HepG2 (cell line): ENCODE measurements around the gene LRRC53. TPM values are rescaled to one million over a fixed set of nuclear protein-coding genes. Genes with fewer than 3 reads are reported as not detected.

Experiments
- ATAC-seq: fragments of 200-7000 bp; cut with Tn5 transposase; 3 replicates; pipeline ENCODE4 v1.9.1; 2020; ENCODE audit warnings: mild to moderate bottlenecking, moderate library complexity
- BruUV-seq: library from RNA; stranded (reverse); fragments of 400-500 nt; replicated peaks from 2 replicates; lab custom pipeline; 2021; lab: Mats Ljungman, UMichigan
- CTCF ChIA-PET: fragments of 300-600 bp; formaldehyde crosslinking; extraction: SDS; loops from one replicate; lab custom pipeline; 2021; ENCODE audit warnings: low total read pairs, inconsistent platforms, low intra/inter-chr PET ratio; lab: Yijun Ruan, JAX
- POLR2A ChIA-PET: fragments of 350-600 bp; sonication (Branson Sonifier 250); formaldehyde crosslinking; loops from one replicate; lab custom pipeline; 2020; ENCODE audit warnings: antibody characterized with exemption, inconsistent platforms; lab: Yijun Ruan, JAX
- DNase-seq: peaks from one replicate; pipeline ENCODE4 v3.0.0-alpha.2; 2015; ENCODE audit warnings: low spot score
- FAIRE-seq: peaks from 3 replicates; lab custom pipeline; 2011; peaks lifted over from hg19 to GRCh38; lab: Jason Lieb, UNC
- H2AFZ ChIP-seq: one replicate; pipeline ENCODE4 v1.6.1; 2011; ENCODE audit warnings: low read length, inconsistent platforms
- H3K27ac ChIP-seq: fragments of 300-600 bp; 3 replicates; pipeline ENCODE4 v1.8.0; 2011; ENCODE audit warnings: mixed run types, mild to moderate bottlenecking, mixed read lengths, low read length, inconsistent platforms; ENCODE audit not compliant: insufficient read depth; ENCODE audit errors: extremely low read length
- H3K27me3 ChIP-seq, 2 experiments: fragments of 200-600 bp in 1 of 2; 2 replicates in 1 of 2; 3 replicates in 1 of 2; pipeline versions ENCODE4 v1.6.0 to v1.8.0; 2011; ENCODE audit warnings: low read length in 2 of 2, mild to moderate bottlenecking in 2 of 2, moderate library complexity in 2 of 2, inconsistent platforms in 1 of 2; ENCODE audit not compliant: insufficient read depth in 2 of 2, control insufficient read depth in 1 of 2
- H3K36me3 ChIP-seq, 2 experiments: fragments of 200-600 bp in 1 of 2; replicated peaks in 1 of 2; 2 replicates in 1 of 2; 3 replicates in 1 of 2; pipeline versions ENCODE4 v1.5.1 to v1.8.0; 2011; ENCODE audit warnings: low read length in 2 of 2, inconsistent platforms in 1 of 2; ENCODE audit not compliant: insufficient read depth in 2 of 2, control insufficient read depth in 1 of 2
- H3K4me1 ChIP-seq: 2 replicates; pipeline ENCODE4 v1.5.1; 2012; ENCODE audit warnings: low read length, inconsistent platforms; ENCODE audit not compliant: insufficient read depth
- H3K4me2 ChIP-seq: 2 replicates; pipeline ENCODE4 v1.6.0; 2011; ENCODE audit warnings: low read depth, low read length, inconsistent platforms
- H3K4me3 ChIP-seq, 3 experiments: fragments of 200-600 bp in 1 of 3; sonication (generic), shearing (Covaris generic) in 1 of 3; replicated peaks in 1 of 3; 2 replicates each; pipeline ENCODE4 v1.5.1; 2011 to 2016; ENCODE audit warnings: low read length in 3 of 3, inconsistent platforms in 2 of 3, low read depth in 2 of 3, mild to moderate bottlenecking in 2 of 3, control low read depth in 1 of 3, mixed read lengths in 1 of 3; ENCODE audit not compliant: insufficient read depth in 1 of 3
- H3K79me2 ChIP-seq: one replicate; pipeline ENCODE4 v1.6.1; 2011; ENCODE audit warnings: low read length, inconsistent platforms; ENCODE audit not compliant: insufficient read depth
- H3K9ac ChIP-seq: 2 replicates; pipeline ENCODE4 v1.6.0; 2011; ENCODE audit warnings: mild to moderate bottlenecking, low read depth, low read length, inconsistent platforms; ENCODE audit not compliant: insufficient read depth
- H3K9me3 ChIP-seq: 2 replicates; pipeline ENCODE4 v1.5.1; 2012; ENCODE audit warnings: mild to moderate bottlenecking, low read length
- H4K20me1 ChIP-seq: 2 replicates; pipeline ENCODE4 v1.6.0; 2011; ENCODE audit warnings: inconsistent platforms, mild to moderate bottlenecking, low read length, moderate library complexity; ENCODE audit not compliant: insufficient read depth
- E2F2 ChIP-seq: sonication (generic); formaldehyde crosslinking; IDR thresholded peaks from 2 replicates; pipeline ENCODE4 v1.4.0; 2020; ENCODE audit warnings: missing genetic modification reagents, borderline replicate concordance
- MED13 ChIP-seq: sonication (generic); formaldehyde crosslinking; IDR thresholded peaks from 2 replicates; pipeline ENCODE4 v1.5.0; 2020; ENCODE audit warnings: missing genetic modification reagents
- ZNF18 ChIP-seq: sonication (generic); formaldehyde crosslinking; IDR thresholded peaks from 2 replicates; pipeline ENCODE4 v1.8.0; 2022; ENCODE audit warnings: mild to moderate bottlenecking, missing genetic modification reagents; ENCODE audit not compliant: insufficient replicate concordance
- ZNF543 ChIP-seq: sonication (generic); formaldehyde crosslinking; IDR thresholded peaks from 2 replicates; pipeline ENCODE4 v1.4.0; 2020; ENCODE audit warnings: mild to moderate bottlenecking, missing genetic modification reagents
- ZNF597 ChIP-seq: sonication (generic); formaldehyde crosslinking; IDR thresholded peaks from 2 replicates; pipeline ENCODE4 v1.5.0; 2020; ENCODE audit warnings: missing genetic modification reagents
- WGBS: methylation state at CpG from one replicate; pipeline ENCODE4 v1.1.6; 2017; ENCODE audit warnings: low lambda C conversion rate; 5-methylcytosine and 5-hydroxymethylcytosine counted together
- in situ Hi-C: cut with HindIII; loops from 2 replicates; pipeline ENCODE4 v1.10.0; 2017; ENCODE audit warnings: low pct_unique_long_range_greater_than_20kb; ENCODE audit not compliant: extremely low pct_ligation_motif_present
- intact Hi-C: fragments of 100-400 bp; cut with micrococcal nuclease; formaldehyde crosslinking; loops from one replicate; pipeline ENCODE4 v1.10.0; 2022; ENCODE audit not compliant: unreplicated experiment
- polyA plus RNA-seq, 8 experiments: library from polyadenylated mRNA; depleted of rRNA in 3 of 8; stranded (reverse) in 7 of 8; unstranded in 1 of 8; fragments of >200 nt; fragmentation: Illumina TruSeq in 4 of 8; extraction: Trizol in 4 of 8; gene quantifications; 2 replicates each; pipeline versions ENCODE4 v1.2.1 to v1.2.3, GENCODE V29; 2011 to 2016; ENCODE audit warnings: low read depth in 4 of 8, missing spikeins in 1 of 8, mixed read lengths in 1 of 8; ENCODE audit not compliant: insufficient read depth in 1 of 8
- total RNA-seq, 5 experiments: library from RNA; depleted of rRNA; stranded (reverse); fragments of >200 nt; fragmentation: Illumina TruSeq; extraction: Trizol; gene quantifications; 2 replicates each; pipeline ENCODE4 v1.2.3, GENCODE V29; 2016; ENCODE audit warnings: low read depth in 1 of 5
- TF ChIP-seq, protein P1 (sequence below), 2 experiments: fragments of 450-650 bp in 1 of 2; sonication (generic) in 1 of 2; formaldehyde crosslinking in 1 of 2; IDR thresholded peaks; 2 replicates each; pipeline versions ENCODE4 v1.6.1 to v1.8.0; 2016 to 2022; ENCODE audit warnings: antibody characterized with exemption in 1 of 2, mild to moderate bottlenecking in 1 of 2, missing genetic modification reagents in 1 of 2

The LRRC53 gene
- total and polyA plus RNA-seq, 2 of the 13 experiments (the other 11 are each of a cell fraction or from before 2014, with no cell fraction given): not detected

DNA sequence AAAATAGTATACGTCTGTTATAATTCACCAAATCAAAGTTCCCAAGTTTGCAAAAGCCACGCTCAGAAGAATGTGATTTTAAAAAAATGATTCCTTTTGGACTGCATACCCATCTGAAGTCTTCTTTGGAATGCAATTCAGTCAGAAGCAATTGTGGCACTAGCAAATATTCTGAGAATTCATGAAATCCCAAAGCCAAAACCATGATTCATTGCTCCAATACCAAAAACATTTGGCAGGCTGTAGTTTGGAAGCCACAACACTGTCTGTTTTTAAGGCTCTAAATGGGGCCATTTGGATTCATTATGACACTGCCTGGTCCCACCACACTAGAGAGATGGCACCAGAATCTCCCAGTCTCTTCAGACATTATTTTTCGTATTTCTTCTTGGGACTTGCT, 21.8 kb upstream of the LRRC53 start:
- CTCF ChIA-PET: no interaction called here
- intact Hi-C loops: no loop called here
- Histone ChIP-seq H3K9ac (no peak overlapping the region), H3K4me1 (no peaks in the 10 kb centered on the region), H2AFZ (no peak overlapping the region), H3K4me2 (no peak overlapping the region), H3K9me3 (no peaks in the 10 kb centered on the region), H4K20me1 (no peaks in the 10 kb centered on the region), H3K4me3 (no peak overlapping the region), H3K79me2 (no peaks in the 10 kb centered on the region), H3K27ac (no peak overlapping the region), H3K36me3 (no peaks in the 10 kb centered on the region), H3K27me3 (no peaks in the 10 kb centered on the region)
- DNase-seq (no peak), ATAC-seq (no peak), FAIRE-seq (no peak)
- 29% methylated on average over 3 of the region's 3 CpGs for WGBS
- in situ Hi-C loops: no loop called here
- BruUV-seq: no TSS peak
- POLR2A ChIA-PET: no interaction called here
- TF ChIP-seq ZNF597 (CRISPR knock-in tag): no peak
- no peak for TF ChIP-seq MED13 (CRISPR knock-in tag)
- no peak for TF ChIP-seq E2F2 (CRISPR knock-in tag)
- no peak for TF ChIP-seq ZNF18 (CRISPR knock-in tag)
- TF ChIP-seq ZNF543 (CRISPR knock-in tag): no peak
- TF ChIP-seq, protein P1, sequence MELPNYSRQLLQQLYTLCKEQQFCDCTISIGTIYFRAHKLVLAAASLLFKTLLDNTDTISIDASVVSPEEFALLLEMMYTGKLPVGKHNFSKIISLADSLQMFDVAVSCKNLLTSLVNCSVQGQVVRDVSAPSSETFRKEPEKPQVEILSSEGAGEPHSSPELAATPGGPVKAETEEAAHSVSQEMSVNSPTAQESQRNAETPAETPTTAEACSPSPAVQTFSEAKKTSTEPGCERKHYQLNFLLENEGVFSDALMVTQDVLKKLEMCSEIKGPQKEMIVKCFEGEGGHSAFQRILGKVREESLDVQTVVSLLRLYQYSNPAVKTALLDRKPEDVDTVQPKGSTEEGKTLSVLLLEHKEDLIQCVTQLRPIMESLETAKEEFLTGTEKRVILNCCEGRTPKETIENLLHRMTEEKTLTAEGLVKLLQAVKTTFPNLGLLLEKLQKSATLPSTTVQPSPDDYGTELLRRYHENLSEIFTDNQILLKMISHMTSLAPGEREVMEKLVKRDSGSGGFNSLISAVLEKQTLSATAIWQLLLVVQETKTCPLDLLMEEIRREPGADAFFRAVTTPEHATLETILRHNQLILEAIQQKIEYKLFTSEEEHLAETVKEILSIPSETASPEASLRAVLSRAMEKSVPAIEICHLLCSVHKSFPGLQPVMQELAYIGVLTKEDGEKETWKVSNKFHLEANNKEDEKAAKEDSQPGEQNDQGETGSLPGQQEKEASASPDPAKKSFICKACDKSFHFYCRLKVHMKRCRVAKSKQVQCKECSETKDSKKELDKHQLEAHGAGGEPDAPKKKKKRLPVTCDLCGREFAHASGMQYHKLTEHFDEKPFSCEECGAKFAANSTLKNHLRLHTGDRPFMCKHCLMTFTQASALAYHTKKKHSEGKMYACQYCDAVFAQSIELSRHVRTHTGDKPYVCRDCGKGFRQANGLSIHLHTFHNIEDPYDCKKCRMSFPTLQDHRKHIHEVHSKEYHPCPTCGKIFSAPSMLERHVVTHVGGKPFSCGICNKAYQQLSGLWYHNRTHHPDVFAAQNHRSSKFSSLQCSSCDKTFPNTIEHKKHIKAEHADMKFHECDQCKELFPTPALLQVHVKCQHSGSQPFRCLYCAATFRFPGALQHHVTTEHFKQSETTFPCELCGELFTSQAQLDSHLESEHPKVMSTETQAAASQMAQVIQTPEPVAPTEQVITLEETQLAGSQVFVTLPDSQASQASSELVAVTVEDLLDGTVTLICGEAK (IDR thresholded peaks at IDR 0.05): no peak
- TF ChIP-seq, protein P1 (CRISPR knock-in tag; IDR thresholded peaks at IDR 0.05): no peak
